ENCODE results near the gene ATF7IP2.
"Not testable (repeated sequence)": the region's sequence is repeated elsewhere in the genome, so short reads cannot be mapped to it uniquely, and the experiment has no call there.

Gene ATF7IP2

GRCh38 chr16:10376229-10376628, 9.6 kb upstream of the ATF7IP2 start:
- DNase-seq (ENCODE audit: low read depth in 2 of 2) = no peak

DNA sequence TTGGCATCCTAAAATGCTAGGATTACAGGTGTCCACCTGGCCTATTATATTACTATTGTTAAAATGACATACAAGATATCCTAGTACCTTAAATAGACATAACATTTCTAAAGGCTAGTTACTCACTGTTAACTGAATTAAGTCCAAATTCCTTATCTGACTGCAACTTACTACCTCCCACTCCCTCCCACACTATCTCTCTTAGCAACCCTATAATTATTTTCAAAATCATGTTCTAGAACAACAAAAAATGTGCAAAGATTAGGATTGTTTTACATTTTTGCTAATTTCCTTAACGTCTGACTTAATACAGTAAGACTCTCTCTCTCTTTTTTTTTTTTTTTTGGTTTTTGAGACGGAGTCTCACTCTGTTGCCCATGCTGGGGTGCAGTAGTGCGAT, 2.2 kb upstream of the ATF7IP2 start:
- DNase-seq (ENCODE audit: low read depth in 2 of 2) = no peak

DNA sequence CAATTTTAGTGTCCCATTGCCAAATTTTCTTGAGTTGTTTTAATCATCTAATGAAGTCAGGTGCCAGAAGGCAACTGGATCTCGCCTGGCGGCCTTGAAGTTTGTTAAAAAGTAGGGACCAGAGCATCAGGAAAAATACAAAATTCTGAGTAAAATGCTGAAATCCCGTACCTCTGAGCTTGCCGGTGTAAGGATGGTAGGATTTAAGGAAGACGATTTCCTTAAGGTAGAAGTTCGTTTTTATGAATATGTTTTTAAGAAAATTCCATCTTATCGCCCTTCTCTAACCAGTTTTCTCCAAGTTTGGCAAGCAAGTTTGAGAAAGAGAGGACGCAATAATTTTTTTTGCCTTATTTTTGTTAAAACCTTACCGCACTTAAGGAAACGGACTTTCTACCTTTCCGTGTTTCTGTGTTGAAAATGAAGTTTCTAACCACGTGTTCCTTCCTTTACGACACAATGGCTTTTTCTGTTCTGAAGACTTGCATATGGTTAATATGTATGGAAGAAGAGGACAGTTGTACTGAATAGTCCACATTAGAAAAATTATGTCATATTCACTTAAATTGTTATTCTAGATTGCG, 748 bp downstream of the ATF7IP2 start:
- no peak for DNase-seq (ENCODE audit: low read depth in 2 of 2)

GRCh38 chr16:10387188-10387617, 1.3 kb downstream of the ATF7IP2 start:
- no peak for DNase-seq (ENCODE audit: low read depth in 2 of 2)

DNA sequence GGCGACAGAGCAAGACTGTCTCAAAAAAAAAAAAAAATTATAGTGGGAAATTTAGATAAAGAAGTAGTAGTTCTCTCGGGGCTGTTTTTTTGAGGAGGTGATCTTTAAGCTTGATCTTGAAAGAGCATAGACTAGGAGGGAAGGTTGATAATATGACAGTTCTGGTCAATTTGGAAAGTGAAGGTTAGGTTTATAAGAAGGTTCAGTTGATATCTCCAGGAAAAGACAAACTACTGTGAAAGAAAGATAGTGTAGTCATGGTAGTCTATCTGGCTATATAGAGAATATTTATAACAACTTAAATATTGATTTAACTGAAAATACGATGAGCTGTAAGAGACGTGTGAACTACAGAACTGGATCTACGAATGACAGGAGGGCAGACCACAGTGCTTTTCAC, 3.1 kb downstream of the ATF7IP2 start:
- no peak for DNase-seq (ENCODE audit: low read depth in 2 of 2)

GRCh38 chr16:10390330-10390729, 4.5 kb downstream of the ATF7IP2 start:
- DNase-seq (ENCODE audit: low read depth in 2 of 2) = no peak

- no peak for DNase-seq (ENCODE audit: low read depth in 2 of 2)
Measured at GRCh38 chr16:10390867-10391266, 5.0 kb downstream of the ATF7IP2 start.

GRCh38 chr16:10391339-10391738, 5.5 kb downstream of the ATF7IP2 start:
- no peak for DNase-seq (ENCODE audit: low read depth in 2 of 2)

DNA sequence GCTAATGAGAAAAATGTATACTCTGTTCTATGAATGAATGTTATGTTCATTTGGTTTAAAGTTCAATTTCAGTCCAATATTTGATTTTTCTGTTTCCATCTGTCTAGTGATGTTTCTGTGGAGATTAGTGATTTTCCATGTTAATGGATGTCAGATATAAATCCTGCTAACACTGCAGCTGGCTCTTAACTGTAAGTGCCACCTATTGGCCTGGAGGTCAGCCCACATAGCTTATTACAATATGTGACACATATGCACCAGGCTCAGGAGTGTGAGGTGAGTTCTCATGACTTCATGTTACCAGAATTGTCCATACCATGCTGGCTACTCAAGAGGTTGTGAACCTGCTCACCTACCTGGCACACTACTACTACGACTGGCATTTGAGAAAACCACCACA, 17.1 kb downstream of the ATF7IP2 start:
- no peak for DNase-seq (ENCODE audit: low read depth in 2 of 2)

DNA sequence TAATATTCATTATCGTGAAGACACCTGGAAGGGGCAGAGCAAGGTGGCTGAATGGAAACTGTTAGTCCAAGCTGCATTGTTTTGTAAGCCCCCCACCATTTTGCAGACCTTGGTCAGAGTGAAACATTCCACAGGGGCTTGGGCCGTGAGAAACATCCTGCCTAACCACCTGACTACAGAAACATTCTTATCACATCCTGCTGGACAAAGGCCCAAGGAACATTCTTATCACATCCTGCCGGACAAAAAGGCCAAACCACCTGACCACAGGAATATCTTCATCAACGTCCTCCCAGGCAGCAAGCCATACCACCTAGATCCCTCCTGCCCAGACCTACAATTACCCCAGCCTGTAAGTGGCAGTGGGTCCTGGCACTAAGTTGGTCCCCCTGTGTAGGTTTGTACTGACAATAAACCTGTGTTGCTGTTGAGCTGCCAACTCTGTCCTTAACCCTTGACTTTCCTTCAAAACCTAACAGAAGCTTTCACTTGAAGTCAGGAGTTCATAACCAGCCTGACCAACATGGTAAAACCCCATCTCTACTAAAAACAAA, 19.6 kb downstream of the ATF7IP2 start:
- DNase-seq (ENCODE audit: low read depth in 2 of 2) = no peak

- DNase-seq (ENCODE audit: low read depth in 2 of 2) = no peak
Measured at GRCh38 chr16:10408824-10409381, 23.0 kb downstream of the ATF7IP2 start.

DNA sequence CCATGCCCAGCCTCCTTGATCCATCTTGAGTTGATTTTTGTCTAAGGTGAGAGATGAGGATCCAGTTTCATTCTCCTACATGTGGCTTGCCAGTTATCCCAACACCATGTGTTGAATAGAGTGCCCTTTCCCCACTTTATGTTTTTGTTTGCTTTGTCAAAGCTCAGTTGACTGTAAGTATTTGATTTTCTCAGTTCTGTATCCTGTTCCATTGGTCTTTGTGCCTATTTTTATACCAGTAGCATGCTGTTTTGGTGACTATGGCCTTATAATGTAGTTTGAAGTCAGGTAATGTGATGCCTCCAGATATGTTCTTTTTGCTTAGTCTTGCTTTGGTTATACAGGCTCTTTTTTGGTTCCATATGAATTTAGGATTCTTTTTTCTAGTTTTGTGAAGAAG, 23.9 kb downstream of the ATF7IP2 start:
- not testable (repeated sequence) for DNase-seq (ENCODE audit: low read depth in 2 of 2)

GRCh38 chr16:10410469-10410868, 24.6 kb downstream of the ATF7IP2 start:
- no peak for DNase-seq (ENCODE audit: low read depth in 2 of 2)

DNA sequence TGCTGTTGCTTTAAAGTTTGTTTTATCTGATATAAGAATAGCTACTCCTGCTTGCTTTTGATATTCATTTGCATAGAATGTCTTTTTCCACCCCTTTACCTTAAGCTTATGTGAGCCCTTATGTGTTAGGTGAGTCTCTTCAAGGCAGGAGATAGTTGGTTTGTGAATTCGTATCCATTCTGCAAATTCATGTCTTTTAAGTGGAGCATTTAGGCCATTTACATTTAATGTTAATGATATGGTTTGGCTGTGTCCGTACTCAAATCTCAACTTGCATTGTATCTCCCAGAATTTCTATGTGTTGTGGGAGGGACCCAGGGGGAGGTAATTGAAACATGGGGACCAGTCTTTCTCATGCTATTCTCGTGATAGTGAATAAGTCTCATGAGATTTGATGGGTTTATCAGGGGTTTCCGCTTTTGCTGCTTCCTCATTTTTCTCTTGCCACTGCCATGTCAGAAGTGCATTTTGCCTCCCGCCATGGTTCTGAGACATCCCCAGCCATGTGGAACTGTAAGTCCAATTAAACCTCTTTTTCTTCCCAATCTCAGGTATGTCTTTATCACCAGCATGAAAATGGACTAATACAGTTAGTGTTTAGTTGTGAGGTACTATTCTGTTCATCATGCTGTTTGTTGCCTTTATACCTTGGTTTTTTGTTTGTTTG, 27.2 kb downstream of the ATF7IP2 start:
- no peak for DNase-seq (ENCODE audit: low read depth in 2 of 2)

- not testable (repeated sequence) for DNase-seq (ENCODE audit: low read depth in 2 of 2)
Measured at GRCh38 chr16:10418204-10418603, 32.3 kb downstream of the ATF7IP2 start.

DNA sequence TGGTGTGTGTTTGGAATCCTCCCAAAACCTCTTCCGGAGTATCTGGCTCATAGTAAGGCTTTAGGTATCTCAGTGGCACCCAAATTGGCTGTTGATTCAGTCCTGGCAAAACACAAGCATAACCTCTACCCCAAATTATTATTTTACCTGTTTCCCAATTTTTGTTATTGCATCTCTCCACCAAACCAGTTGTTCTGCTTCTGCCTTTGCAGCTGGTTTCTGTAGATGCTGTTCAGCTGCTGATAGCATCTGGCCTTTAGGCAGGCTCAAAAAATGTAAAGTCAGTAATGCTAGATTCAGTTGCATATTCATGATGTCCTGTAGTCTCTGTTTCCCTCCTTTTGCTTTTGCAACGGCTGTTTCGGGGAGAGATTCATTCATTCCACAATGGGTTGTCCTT, 33.8 kb downstream of the ATF7IP2 start:
- no peak for DNase-seq (ENCODE audit: low read depth in 2 of 2)

DNA sequence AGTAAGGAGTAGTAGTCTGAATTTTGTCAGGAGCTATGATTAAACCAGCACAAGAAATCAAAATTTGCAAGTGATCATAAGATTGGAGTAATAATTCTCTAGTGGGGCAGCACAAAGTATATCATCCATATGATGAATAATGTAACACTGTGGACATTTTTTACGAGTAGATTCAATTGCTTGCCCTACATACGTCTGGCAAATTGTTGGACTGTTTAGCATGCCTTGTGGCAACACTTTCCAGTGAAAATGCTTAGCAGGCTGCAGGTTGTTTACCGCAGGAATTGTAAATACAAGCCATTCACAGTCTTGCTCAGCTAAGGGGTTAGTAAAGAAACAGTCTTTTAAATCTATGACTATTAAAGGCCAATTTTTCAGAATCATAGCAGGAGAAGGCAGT, 35.7 kb downstream of the ATF7IP2 start:
- DNase-seq (ENCODE audit: low read depth in 2 of 2) = no peak

DNA sequence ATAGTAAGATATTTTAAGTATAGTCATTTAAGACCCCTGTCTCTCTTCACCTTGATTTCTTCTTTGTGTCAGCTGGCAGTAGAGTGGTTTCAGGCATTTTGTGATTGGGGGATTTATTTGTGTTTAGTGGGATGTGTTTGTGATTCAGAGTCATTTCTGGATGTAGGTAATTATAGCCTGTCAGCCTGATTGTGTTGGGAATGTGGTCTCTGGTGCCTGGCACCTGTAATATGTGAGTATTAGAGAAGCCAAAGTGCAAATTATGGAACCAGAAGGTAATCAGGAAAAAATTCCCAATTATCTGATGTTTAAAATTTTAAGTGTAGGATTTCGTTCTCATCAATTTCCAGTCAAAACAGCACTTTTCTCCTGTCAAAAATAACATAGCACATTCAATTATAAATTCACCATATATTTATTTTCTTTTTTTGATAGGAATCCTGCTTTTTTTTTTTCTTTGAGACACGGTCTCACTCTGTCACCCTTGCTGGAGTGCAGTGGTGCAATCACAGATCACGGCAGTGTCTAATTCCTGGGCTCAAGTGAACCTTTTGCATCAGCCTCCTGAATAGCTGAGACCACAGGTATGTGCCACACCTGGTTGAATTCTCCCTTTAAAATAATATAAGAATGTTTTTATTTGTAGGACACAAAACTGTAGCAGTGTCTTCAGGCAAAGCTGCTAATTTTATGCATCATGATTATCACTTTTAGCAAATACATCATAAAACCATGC, 42.7 kb downstream of the ATF7IP2 start:
- DNase-seq (ENCODE audit: low read depth in 2 of 2) = no peak

- DNase-seq (ENCODE audit: low read depth in 2 of 2) = not testable (repeated sequence)
Measured at GRCh38 chr16:10429299-10429969, 43.6 kb downstream of the ATF7IP2 start.

DNA sequence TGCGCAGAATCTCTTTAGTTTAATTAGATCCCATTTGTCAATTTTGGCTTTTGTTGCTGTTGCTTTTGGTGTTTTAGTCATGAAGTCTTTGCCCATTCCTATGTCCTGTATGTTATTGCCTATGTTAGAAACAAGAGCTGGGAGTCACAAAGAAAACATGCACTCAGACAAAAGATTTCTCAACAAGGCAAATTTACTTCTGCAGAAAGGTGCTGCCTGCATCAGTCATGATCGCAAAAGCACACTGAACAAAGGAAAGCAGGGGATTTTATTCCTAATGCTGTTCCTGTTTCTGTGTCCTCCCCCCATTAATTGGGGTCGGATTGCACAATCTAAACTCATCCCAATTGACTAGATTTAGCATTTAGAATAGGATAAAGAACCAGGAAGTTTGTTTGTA, 55.9 kb downstream of the ATF7IP2 start:
- DNase-seq (ENCODE audit: low read depth in 2 of 2) = no peak

DNA sequence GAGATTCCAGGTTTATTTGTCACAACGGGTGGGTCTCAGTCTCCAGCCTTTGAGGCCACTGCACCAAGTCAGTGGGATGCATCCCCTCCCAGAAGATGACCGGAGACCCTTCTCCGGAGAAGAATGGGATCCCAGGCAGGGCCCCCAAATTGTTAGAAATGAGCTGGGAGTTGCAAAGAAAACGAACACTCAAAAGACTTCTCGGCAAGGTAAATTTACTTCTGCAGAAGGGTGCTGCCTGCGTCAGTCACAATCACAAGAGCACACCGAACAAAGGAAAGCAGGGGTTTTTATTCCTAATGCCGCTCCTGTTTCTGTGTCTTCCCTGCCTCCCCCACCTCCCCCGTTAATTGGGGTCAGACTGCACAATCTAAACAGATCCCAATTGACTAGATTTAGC, 61.4 kb downstream of the ATF7IP2 start:
- no peak for DNase-seq (ENCODE audit: low read depth in 2 of 2)

Measured in stimulated activated CD4-positive, alpha-beta T cell treated with anti-CD3 and anti-CD28 coated beads, Interleukin-1b, Interleukin-23, amount 100 ng/mL, for 4 hours (primary cell).